Astrocyte of the spinal cord (primary cell): ENCODE data around the gene FGFBP3.

Experiments
- DNase-seq: peaks from one replicate; pipeline ENCODE4 v3.0.0; 2011; ENCODE audit warnings: low read depth, low spot score
- H3K4me3 ChIP-seq: 2 replicates; pipeline ENCODE4 v1.5.1; 2011; ENCODE audit warnings: low read depth, mild to moderate bottlenecking, low read length, moderate library complexity
- CTCF ChIP-seq: IDR thresholded peaks from 2 replicates; pipeline ENCODE4 v1.5.1; 2012; ENCODE audit warnings: low read depth, mild to moderate bottlenecking, low read length, inconsistent platforms
- in situ Hi-C: cut with HindIII; loops from 2 replicates; pipeline ENCODE4 v1.10.0; 2017; ENCODE audit warnings: low sequenced_read_pairs

FGFBP3 gene

GRCh38 chr10:91864744-91865143, 44.5 kb downstream of the FGFBP3 start:
- TF ChIP-seq CTCF, result no peak
- in situ Hi-C loops, result no loop called here
- H3K4me3 ChIP-seq, result no peak overlapping the region
- no peak for DNase-seq

GRCh38 chr10:91864099-91864498, 45.2 kb downstream of the FGFBP3 start:
- TF ChIP-seq CTCF, result no peak
- DNase-seq, result no peak

GRCh38 chr10:91860885-91861284, 48.4 kb downstream of the FGFBP3 start:
- TF ChIP-seq CTCF, result no peak
- DNase-seq, result no peak
- H3K4me3 ChIP-seq, result no peak overlapping the region
- in situ Hi-C loops, result no loop called here

More at GRCh38 chr10:91864099-91864498, 45.2 kb downstream of the FGFBP3 start:
- no peak overlapping the region for H3K4me3 ChIP-seq
- in situ Hi-C loops, result no loop called here

- in situ Hi-C loops, result no loop called here
- no peak for DNase-seq
Measured at GRCh38 chr10:91856637-91857036, 52.6 kb downstream of the FGFBP3 start.

More at GRCh38 chr10:91856637-91857036, 52.6 kb downstream of the FGFBP3 start:
- no peak overlapping the region for H3K4me3 ChIP-seq
- peak; percentile 32 for TF ChIP-seq CTCF
